Activated naive CD4-positive, alpha-beta T cell treated with anti-CD3 and anti-CD28 coated beads, Interleukin-2, amount 10 ng/mL, durations not matched to agents 7 days and 5 days (primary cell): ENCODE results near the gene CARF.
A peak's percentile ranks its signal among the peaks of the same experiment; 100 is the strongest.
"Not testable (repeated sequence)": the region's sequence is repeated elsewhere in the genome, so short reads cannot be mapped to it uniquely, and the experiment has no call there.

Source experiments
- CTCF ChIA-PET: fragments of 350-600 bp; sonication (Branson Sonifier 250); formaldehyde crosslinking; loops from one replicate; lab custom pipeline; 2021; ENCODE audit warnings: antibody characterized with exemption; lab: Charles Lee
- DNase-seq: peaks from one replicate; pipeline ENCODE4 v3.0.0-alpha.2; 2020
- H3K27ac Mint-ChIP-seq: one replicate; pipeline ENCODE4 v1.8.0; 2021; ENCODE audit warnings: mild to moderate bottlenecking, moderate library complexity, mixed read lengths
- H3K27me3 Mint-ChIP-seq: one replicate; pipeline ENCODE4 v1.8.0; 2021; ENCODE audit warnings: mild to moderate bottlenecking, mixed read lengths
- H3K36me3 Mint-ChIP-seq: one replicate; pipeline ENCODE4 v1.8.0; 2021; ENCODE audit warnings: mixed read lengths
- H3K4me1 Mint-ChIP-seq: one replicate; pipeline ENCODE4 v1.8.0; 2021; ENCODE audit warnings: mixed read lengths
- H3K4me3 Mint-ChIP-seq: one replicate; pipeline ENCODE4 v1.8.0; 2021; ENCODE audit warnings: mild to moderate bottlenecking, moderate library complexity, mixed read lengths
- H3K9me3 Mint-ChIP-seq: one replicate; pipeline ENCODE4 v1.8.0; 2021; ENCODE audit warnings: mixed read lengths

Gene CARF

DNA sequence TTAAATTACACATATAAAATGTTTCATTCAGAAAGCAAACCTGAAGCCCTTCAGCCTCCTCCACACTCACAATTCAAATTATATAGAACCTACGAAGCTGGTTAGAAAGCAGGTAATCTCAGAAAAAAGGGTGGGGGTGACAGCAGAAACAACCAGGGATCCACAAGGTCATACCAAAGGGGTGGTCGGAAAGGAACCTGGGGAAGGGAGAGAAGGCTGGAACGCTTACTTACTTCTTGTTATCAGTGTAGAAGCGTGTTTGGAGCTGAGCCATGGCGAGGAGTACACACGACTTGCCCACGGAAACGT is 918 bp upstream of the CARF start:
- H3K4me3 Mint-ChIP-seq: peak overlapping the region; percentile 97
- H3K36me3 Mint-ChIP-seq: peaks cover 5% of the 10 kb centered on the region
- H3K9me3 Mint-ChIP-seq: no peaks in the 10 kb centered on the region
- CTCF ChIA-PET: interaction anchor here (0.6 to 1.2 kb wide), 4 partner anchors 21 to 544 kb away, joined by 3 to 4 read pairs (median 3); no protein-coding TSS in a partner anchor
- H3K4me1 Mint-ChIP-seq: peaks cover 32% of the 10 kb centered on the region
- no peak for DNase-seq
- no peaks in the 10 kb centered on the region for H3K27me3 Mint-ChIP-seq
- H3K27ac Mint-ChIP-seq: peak overlapping the region; percentile 97

DNA sequence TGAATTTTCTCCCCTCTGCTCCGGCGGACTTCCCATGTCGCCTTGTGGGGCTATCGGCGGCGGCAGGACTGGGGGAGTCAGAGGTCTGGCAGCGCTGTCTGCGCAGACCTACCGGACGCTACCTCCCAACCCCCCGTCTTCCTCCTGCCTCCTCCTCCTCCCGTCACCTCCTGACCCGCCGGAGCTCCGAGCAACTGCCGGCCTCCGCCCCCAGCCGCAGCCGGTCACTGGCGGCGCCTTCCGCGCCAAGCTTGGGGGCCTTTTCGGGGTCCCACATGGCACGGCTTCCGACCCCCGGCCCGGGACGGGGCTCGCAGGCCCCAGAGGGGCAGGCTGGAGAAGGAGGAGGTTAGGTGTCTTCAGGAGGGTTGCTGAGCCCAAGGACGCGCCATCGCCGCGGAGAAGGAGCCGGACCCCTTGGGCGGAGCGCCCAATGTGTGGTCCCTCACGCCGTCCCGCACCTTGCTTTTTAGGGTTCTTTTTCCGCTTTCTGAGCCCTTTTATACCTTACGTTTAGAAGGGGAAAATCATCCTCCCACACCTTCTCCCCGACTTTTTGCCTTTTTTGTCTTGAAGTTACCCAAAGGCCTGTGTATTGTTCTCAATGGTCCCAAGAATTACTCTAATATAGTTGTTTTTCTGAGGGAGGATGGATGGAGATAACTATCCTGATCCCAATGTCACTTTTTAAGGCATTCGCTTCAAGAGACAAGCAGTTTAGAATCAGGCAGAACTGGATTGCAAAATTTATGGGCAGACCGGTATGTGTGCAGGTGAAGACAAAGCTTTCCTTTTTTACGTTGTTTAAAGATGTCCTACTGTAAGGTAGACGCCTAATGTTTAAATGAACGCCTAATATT is 497 bp downstream of the CARF start:
- H3K36me3 Mint-ChIP-seq, CTCF ChIA-PET, H3K27me3 Mint-ChIP-seq, H3K9me3 Mint-ChIP-seq: not testable (repeated sequence)
- peak; percentile 36 for DNase-seq
- H3K4me3 Mint-ChIP-seq: peak overlapping the region; percentile 97
- H3K4me1 Mint-ChIP-seq: peaks cover 32% of the 10 kb centered on the region
- peak overlapping the region; percentile 97 for H3K27ac Mint-ChIP-seq

DNA sequence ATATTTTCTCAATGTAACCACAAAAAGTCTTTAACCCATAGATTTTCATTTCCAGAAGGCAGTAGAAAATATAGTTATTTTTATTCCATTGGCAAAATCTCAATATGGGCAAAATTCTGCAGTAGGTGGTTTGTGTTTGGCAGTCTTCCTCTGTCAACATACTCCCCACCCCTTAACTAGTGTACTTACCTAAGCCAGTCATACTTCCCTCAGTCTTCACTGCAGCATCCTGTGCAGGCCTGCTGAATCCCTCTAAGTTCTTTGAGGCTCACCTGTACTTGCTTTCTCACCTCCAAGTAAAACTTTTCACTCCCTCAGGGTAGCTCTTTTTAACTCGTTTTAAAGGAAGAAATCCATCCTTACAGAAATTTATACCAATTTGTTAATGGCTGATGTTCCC is 6.8 kb downstream of the CARF start:
- Mint-ChIP-seq H3K27me3 (no peaks in the 10 kb centered on the region), H3K4me3 (no peak overlapping the region), H3K4me1 (no peaks in the 10 kb centered on the region), H3K27ac (no peak overlapping the region), H3K9me3 (no peaks in the 10 kb centered on the region), H3K36me3 (peaks cover 6% of the 10 kb centered on the region)
- CTCF ChIA-PET: interaction anchor here (1.0 kb wide), 1 partner anchor 10 kb away, joined by 4 read pairs; no protein-coding TSS in a partner anchor
- no peak for DNase-seq

DNA sequence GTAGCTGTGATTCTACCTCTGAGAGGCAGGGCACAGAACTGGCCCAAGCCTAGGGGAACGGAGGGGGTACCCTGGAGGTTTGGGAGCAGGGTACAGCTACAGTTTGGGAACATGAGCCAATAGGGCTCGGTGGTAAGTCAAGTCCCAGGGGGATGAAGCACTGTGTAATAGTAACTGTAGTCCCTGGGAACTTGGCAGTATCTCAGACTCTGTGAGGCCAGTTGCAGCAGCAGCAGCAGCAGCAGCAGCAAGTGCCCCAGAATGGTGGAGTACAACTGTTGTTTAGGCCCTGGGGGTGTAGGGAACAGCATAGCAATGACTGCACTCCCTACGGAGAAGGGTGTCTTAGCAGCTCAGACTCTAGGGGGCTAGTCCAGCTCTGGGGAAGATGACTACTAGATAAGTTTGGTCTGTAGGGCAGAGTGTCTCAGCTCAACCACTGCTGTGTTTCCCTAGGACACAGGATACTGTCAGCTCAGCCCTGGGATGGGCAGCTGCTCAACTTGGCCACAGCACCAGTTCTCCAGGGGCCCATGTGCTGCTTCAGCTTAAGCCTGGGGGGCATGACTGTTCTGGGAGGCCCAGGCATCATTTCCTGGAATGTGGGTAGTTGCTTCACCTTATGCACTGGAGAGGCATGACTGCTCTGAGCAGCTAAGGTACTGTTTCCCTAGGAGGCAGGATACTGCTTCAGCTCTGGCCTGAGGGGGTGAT is 20.5 kb downstream of the CARF start:
- Mint-ChIP-seq H3K27me3 (no peaks in the 10 kb centered on the region), H3K36me3 (peaks cover 13% of the 10 kb centered on the region), H3K4me1 (peaks cover 2% of the 10 kb centered on the region), H3K9me3 (peaks cover 2% of the 10 kb centered on the region), H3K27ac (no peak overlapping the region), H3K4me3 (no peak overlapping the region)
- CTCF ChIA-PET: interaction anchor here (0.6 kb wide), 1 partner anchor 8 kb away, joined by 3 read pairs; no protein-coding TSS in a partner anchor
- DNase-seq: no peak

DNA sequence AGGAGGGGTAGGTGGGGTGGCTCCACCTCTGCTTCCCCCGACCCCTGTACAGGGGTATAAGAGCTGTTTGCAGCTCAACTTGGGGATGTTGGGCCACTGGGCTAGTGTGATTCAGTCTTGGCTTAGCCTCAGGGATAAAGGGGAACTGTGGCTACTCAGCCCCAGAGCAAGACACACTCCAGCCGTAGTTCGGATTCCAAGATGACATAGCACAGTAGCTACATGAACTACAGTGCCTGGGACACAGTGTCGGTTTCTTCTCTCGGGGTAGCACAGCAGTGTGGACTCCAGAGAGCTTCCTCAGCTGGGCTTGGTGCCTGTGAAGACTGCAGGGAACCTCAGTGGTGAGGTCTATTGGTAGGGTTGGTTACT is 21.1 kb downstream of the CARF start:
- Mint-ChIP-seq H3K36me3 (peaks cover 13% of the 10 kb centered on the region), H3K27ac (no peak overlapping the region), H3K4me1 (peaks cover 2% of the 10 kb centered on the region), H3K9me3 (peaks cover 2% of the 10 kb centered on the region), H3K27me3 (no peaks in the 10 kb centered on the region), H3K4me3 (no peak overlapping the region)
- no peak for DNase-seq
- CTCF ChIA-PET: interaction anchor here (0.6 kb wide), 1 partner anchor 9 kb away, joined by 3 read pairs; no protein-coding TSS in a partner anchor

DNA sequence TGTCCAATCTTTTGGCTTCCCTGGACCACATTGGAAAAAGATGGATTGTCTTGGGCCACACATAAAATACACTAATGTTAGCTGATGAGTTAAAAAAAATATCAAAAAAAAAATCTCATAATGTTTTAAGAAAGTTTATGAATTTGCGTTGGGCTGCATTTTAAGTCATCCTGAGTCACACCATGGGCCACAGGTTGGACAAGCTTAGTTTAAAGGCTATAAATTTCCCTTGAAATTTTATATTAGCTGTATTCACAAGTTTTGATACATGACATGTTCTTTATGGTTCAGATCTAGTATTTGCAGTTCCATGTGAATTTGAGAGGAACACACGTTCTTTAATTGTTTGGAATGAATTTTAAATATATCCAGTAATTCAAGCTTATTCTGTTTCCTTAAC is 21.9 kb downstream of the CARF start:
- Mint-ChIP-seq H3K4me1 (peaks cover 2% of the 10 kb centered on the region), H3K27ac (no peak overlapping the region), H3K9me3 (peaks cover 2% of the 10 kb centered on the region), H3K27me3 (no peaks in the 10 kb centered on the region), H3K36me3 (peaks cover 16% of the 10 kb centered on the region), H3K4me3 (no peak overlapping the region)
- CTCF ChIA-PET: no interaction called here
- no peak for DNase-seq

DNA sequence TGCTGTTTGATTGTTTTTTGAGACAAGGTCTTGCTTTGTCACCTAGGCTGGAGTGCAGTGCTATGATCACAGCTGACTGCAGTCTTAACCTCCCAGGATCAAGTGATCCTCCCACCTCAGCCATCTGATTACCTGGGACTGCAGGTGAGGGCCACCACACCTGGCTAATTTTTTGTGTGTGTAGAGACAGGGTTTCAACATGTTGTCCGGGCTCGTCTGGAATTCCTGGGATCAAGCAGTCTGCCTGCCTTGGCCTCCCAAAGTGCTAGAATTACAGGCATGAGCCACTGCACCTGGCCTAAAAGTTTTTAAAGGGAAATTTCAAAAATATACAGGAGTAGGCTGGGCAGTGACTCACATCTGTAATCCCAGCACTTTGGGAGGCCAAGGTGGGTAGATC is 22.4 kb downstream of the CARF start:
- CTCF ChIA-PET: no interaction called here
- no peak overlapping the region for H3K4me3 Mint-ChIP-seq
- H3K36me3 Mint-ChIP-seq: peaks cover 17% of the 10 kb centered on the region
- peaks cover 2% of the 10 kb centered on the region for H3K9me3 Mint-ChIP-seq
- H3K27me3 Mint-ChIP-seq: no peaks in the 10 kb centered on the region
- peaks cover 2% of the 10 kb centered on the region for H3K4me1 Mint-ChIP-seq
- DNase-seq: no peak
- no peak overlapping the region for H3K27ac Mint-ChIP-seq

DNA sequence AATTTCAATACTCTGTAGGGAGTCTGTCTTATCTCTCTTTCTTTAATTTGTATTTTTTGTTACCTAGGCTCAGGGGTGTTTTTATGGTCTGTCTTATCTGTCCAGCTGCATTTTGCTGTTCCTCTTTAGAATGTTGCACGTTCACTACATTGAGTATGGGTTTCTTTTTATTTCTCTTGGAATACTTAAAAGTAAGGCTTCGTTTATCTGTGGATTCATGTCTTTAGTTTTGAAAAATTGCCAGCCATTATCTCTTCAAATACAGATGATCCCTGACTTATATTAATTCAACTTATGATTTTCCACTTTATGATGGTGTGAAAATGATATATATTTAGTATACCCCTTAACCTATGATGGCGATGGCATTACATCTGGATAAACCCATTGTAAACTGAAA is 26.9 kb downstream of the CARF start:
- Mint-ChIP-seq H3K27ac (no peak overlapping the region), H3K9me3 (no peaks in the 10 kb centered on the region), H3K4me3 (no peak overlapping the region), H3K36me3 (peaks cover 12% of the 10 kb centered on the region), H3K4me1 (no peaks in the 10 kb centered on the region), H3K27me3 (no peaks in the 10 kb centered on the region)
- CTCF ChIA-PET: no interaction called here
- no peak for DNase-seq

DNA sequence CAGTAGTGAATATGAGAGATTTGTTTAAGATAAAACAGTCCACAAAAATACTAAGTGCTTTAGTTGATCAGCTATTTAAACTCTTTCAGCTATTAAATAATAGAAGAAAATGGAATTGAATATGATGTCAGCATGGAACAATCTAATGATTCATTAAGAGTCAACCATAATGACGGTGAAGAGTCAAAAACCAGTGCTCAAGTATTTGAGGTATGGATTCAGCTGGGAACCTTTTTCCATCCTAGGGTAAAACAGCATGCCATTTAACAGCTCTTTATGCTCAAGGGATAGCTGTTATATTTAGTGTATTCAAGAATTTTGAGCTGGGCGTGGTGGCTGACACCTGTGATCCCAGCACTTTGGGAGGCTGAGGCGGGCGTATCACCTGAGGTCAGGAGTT is 29.7 kb downstream of the CARF start:
- Mint-ChIP-seq H3K9me3 (no peaks in the 10 kb centered on the region), H3K27me3 (no peaks in the 10 kb centered on the region), H3K36me3 (peaks cover 33% of the 10 kb centered on the region), H3K4me1 (no peaks in the 10 kb centered on the region), H3K4me3 (no peak overlapping the region), H3K27ac (no peak overlapping the region)
- CTCF ChIA-PET: no interaction called here
- DNase-seq: no peak

DNA sequence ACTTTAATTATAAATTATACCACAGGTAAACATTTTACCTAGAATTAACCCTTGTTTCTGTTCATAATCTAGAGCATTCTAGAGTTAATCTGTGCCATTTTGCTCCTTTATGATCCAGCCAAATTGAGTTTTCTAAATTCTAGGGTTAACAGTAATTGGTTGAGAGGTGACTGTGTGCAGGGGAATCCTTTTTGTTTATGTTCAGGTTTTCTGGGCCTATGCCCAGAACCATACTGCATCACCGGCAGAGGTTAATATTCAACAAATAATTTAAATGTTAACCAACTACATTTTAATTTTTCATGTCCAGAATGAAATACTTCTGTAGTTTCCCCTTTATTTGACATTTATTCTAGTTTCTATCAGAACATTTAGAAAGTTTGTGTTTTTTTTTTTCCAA is 32.3 kb downstream of the CARF start:
- Mint-ChIP-seq H3K4me3 (no peak overlapping the region), H3K27me3 (no peaks in the 10 kb centered on the region), H3K9me3 (peaks cover 17% of the 10 kb centered on the region), H3K27ac (no peak overlapping the region), H3K4me1 (no peaks in the 10 kb centered on the region), H3K36me3 (peaks cover 34% of the 10 kb centered on the region)
- CTCF ChIA-PET: no interaction called here
- DNase-seq: no peak

DNA sequence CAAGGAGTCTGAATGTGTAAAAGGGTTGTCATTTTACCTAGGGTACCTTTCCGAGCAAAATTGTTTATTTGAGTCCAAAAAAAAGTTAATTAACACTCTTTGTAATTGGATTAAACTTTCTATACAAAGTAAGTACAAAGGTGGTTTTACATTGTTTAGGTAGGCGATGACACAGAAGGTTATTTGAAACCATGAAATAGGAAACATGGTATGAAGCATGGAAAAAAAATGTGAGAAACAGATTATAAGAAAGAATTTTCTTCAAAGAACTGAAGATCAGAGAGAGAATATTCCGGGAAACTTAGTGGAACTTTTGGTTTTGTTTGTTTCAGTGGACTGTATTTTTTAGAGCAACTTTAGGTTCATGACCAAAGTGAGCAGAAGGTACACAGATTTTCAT is 32.7 kb downstream of the CARF start:
- Mint-ChIP-seq H3K27me3 (no peaks in the 10 kb centered on the region), H3K4me1 (no peaks in the 10 kb centered on the region), H3K9me3 (peaks cover 17% of the 10 kb centered on the region), H3K27ac (no peak overlapping the region), H3K4me3 (no peak overlapping the region), H3K36me3 (peaks cover 34% of the 10 kb centered on the region)
- CTCF ChIA-PET: no interaction called here
- no peak for DNase-seq

DNA sequence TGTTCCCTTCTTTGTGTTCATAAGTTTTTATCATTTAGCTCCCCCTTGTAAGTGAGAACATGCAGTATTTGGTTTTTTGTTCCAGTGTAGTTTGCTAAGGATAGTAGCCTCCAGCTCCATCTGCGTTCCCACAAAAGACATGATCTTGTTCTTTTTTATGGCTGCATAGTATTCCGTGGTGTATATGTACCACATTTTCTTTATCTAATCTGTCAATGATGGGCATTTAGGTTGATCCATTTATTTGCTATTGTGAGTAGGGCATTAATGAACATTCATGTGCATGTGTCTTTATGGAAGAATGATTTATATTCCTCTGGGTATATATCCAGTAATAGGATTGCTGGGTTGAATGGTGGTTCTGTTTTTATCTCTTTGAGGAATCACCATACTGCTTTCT is 33.4 kb downstream of the CARF start:
- H3K36me3 Mint-ChIP-seq: peaks cover 32% of the 10 kb centered on the region
- no peak for DNase-seq
- H3K4me1 Mint-ChIP-seq: no peaks in the 10 kb centered on the region
- H3K9me3 Mint-ChIP-seq: peaks cover 17% of the 10 kb centered on the region
- H3K27ac Mint-ChIP-seq: no peak overlapping the region
- CTCF ChIA-PET: no interaction called here
- no peaks in the 10 kb centered on the region for H3K27me3 Mint-ChIP-seq
- no peak overlapping the region for H3K4me3 Mint-ChIP-seq

DNA sequence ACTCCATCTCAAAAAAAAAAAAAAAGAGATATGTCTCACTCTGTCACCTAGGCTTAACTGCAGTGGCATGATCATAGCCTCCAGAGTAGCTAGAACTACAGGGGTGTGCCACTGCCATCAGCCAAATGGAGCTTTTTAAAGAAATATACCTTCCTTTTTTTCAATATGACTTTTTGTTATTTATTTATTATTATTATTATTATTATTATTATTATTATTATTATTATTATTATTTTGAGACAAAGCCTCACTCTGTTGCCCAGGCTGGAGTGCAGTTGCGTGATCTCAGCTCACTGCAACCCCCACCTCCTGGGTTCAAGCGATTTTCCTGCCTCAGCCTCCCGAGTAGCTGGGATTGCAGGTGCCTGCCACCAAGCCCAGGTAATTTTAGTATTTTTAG is 37.3 kb downstream of the CARF start:
- H3K4me1 Mint-ChIP-seq, H3K4me3 Mint-ChIP-seq, H3K27me3 Mint-ChIP-seq, H3K27ac Mint-ChIP-seq, DNase-seq, CTCF ChIA-PET: not testable (repeated sequence)
- peaks cover 32% of the 10 kb centered on the region for H3K36me3 Mint-ChIP-seq
- peaks cover 17% of the 10 kb centered on the region for H3K9me3 Mint-ChIP-seq

DNA sequence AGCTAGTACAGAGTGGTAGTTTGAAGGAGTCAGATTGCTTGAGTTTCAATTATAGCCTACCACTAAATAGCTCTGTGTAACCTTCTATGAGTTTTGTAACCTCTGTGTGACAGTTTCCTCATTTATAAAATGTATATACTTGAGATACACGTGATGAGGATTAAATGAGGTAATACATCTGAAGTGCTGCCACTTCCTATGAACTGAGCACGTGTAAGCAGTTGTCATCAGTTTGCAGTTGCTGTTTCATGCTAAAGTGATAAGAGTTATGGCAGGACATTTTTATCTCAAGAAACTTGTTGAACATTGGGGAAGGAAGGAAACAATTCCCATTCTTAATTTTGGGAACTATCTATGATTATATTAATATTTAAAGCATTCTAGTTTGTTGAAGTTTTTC is 38.5 kb downstream of the CARF start:
- CTCF ChIA-PET: interaction anchor here (0.8 kb wide), 1 partner anchor 61 kb away, joined by 3 read pairs; no protein-coding TSS in a partner anchor
- no peak for DNase-seq
- H3K27ac Mint-ChIP-seq: no peak overlapping the region

DNA sequence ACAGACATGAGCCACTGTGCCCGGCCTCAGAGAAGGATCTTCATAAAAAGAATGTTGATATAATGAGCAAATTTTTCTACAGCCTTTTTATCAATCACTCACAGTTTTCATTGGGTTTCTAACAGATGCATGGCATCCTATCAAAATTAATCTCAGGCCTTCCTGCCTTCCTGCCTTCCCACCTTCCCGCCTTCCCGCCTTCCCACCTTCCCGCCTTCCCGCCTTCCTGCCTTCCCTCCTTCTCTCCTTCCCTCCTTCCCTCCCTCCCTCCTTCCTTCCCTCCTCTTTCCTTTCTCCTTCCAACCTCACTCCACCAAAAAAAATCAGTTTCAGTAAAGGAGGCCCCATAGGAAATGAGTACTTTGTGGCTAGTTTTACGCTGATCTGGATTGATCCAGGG is 48.4 kb downstream of the CARF start:
- Mint-ChIP-seq H3K4me1 (no peaks in the 10 kb centered on the region), H3K27me3 (no peaks in the 10 kb centered on the region), H3K9me3 (no peaks in the 10 kb centered on the region), H3K4me3 (no peak overlapping the region), H3K36me3 (peaks cover 5% of the 10 kb centered on the region), H3K27ac (no peak overlapping the region)
- CTCF ChIA-PET: no interaction called here
- no peak for DNase-seq

More for the DNA sequence above, 38.5 kb downstream of the CARF start:
- peaks cover 17% of the 10 kb centered on the region for H3K9me3 Mint-ChIP-seq
- no peak overlapping the region for H3K4me3 Mint-ChIP-seq
- H3K27me3 Mint-ChIP-seq: no peaks in the 10 kb centered on the region
- no peaks in the 10 kb centered on the region for H3K4me1 Mint-ChIP-seq
- peaks cover 22% of the 10 kb centered on the region for H3K36me3 Mint-ChIP-seq
